ENCODE results near the gene RRAGD. TPM values are rescaled to one million over a fixed set of nuclear protein-coding genes. Genes with fewer than 3 reads are reported as not detected.

The RRAGD gene
- total RNA-seq, 1 donor from 2014 or later = 4.5 TPM

DNA sequence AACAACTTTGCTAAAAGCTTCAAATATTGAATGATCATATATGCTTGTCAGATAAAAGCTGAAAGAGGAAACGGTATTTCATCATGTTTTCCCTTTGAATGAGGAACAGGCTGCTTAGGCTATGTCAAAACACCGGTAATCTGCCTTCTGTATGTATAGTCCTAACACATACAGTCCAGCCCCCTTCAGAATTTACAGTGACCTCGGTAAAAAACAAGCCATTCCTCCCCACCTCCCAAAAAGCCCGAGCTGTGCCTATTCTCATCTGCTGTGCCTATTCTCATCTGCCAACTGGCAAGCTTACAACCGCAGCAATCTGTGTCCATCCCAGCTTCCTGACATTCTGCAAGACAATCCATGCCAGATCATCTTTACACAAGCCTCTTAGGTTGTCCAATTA lies 32.8 kb downstream of the RRAGD start:
- intact Hi-C loops (cut with micrococcal nuclease) = no loop called here

DNA sequence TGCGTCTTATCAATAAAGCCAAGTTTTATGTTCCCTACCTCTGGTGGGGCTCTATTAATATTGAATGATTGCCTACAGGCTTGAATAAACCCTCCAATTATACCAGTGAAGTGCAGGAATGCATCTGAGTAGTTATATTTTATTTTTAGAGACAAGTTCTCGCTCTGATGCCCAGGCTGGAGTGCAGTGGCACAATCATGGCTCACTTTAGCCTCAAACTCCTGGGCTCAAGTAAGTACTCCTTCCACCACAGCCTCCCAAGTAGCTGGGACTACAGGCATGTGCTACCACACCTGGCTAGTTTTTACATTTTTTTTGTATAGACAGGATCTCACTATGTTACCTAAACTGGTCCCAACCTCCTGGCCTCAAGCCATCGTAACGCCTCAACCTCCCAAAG lies 33.4 kb downstream of the RRAGD start:
- intact Hi-C loops (cut with micrococcal nuclease) = no loop called here

DNA sequence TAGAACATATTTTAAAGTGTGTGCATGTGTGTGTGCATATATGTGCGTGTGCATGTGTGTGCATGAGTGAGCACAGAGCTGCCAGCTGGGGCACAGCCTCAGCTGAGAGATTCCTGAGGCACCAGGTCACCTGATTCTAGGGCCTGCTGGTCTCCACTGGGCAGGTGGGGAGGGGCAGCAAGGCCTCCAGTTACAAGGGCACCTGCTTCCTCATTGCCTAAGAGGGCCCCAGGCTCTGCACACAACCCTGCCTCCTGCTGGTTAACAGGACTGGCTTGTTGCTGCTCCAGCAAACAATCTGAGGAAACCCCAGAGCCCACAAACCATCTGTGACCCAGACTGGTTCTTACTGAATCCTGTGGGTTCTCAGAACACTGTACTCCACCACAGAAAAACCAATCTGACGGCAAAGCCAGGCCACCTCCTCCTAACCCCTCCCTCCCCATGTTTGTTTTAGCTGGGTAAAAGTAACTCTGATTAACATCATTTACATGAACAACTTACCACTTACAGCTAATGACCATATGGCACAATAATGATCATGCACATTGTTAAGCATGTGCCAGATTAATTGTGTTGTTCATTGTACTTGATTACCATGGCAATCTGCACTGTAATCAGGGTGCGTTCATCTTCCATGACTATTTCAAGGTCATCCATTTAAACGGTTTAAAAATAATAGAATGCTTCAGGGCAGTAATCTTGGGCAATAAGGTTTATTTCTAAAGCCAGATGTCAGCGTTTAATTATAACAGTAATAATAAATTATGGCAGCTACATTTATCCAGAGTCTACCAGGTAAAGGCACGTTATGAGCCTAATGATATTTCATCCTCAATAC lies 36.4 kb downstream of the RRAGD start:
- intact Hi-C loops (cut with micrococcal nuclease) = loop anchor here (1.0 kb wide), 3 partner anchors 37 to 296 kb away; partner anchors contain the start of genes ANKRD6 and RRAGD

DNA sequence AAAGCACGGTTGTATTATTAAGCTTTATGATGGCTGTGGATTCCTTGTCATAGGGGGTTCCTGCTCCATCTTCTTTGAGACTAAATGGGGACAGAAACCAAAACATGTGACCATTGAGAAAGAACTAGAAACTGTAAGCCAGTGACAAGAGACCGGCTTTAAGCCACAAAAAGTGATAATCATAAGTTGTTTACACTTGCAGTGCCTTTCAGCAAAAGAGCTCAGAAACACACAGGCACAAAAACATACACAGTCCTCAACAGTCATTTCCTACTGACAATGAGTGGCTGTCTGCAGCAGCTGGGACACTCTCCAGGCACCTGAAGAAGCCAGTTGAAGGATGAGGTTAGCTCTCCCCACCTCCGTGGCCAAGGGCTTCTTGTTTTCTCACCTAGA lies 39.6 kb downstream of the RRAGD start:
- intact Hi-C loops (cut with micrococcal nuclease) = loop anchor here (1.0 to 5.0 kb wide), 5 partner anchors 15 to 238 kb away; partner anchors contain the start of gene PM20D2

DNA sequence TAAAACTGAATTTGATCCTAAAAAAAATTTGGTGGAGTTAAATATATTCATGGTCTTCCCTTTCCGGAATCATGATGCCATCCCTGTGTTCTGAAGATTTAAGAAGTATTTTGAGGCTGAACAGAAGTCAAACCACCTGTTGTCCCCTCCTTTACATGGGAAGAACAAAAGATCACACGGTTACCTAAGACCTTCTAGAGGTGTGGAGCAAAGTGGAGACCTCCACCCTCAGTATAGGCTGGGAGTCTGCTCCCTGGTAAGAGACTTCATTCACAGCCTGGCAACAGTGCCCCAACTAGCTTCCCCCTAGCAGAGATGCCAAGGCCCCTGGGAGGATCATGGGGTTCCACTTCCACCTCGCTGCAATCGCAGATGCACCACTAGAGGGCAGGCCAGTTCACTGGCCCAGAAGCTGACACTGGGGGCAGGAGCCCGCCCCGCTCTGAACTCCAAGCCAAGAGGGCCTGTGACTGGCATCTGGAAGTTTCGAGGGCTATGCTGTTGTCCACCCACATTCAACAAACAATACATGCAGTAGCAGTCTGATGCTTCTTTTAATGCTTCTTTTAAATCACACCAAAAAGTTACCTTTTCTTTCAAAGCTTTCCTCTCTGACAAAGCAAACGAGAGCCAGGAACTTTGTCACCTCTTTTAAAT lies 40.1 kb downstream of the RRAGD start:
- intact Hi-C loops (cut with micrococcal nuclease) = loop anchor here (1.0 to 5.0 kb wide), 5 partner anchors 15 to 238 kb away; partner anchors contain the start of gene PM20D2

DNA sequence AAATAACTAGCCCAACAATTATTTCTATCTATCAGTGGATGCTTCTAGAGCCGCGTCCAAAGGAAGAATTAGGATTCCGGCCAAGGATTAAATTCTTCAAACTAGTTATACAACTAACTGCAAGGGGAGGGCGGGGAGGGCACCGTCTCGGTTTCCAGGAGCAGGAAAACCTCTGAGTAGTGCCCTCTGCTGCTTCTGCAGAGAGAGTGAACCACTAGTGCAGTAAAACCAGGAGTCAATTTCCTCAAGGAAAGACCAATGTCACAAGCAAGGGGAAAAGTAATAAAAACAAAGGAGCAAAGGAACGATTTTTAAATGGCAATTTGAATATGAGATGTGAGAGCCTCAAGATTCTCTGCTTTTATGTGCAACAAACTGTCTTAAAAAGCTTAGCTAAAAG lies 43.1 kb downstream of the RRAGD start:
- intact Hi-C loops (cut with micrococcal nuclease) = loop anchor here (1.0 kb wide), 2 partner anchors 241 to 387 kb away; no protein-coding TSS in a partner anchor

DNA sequence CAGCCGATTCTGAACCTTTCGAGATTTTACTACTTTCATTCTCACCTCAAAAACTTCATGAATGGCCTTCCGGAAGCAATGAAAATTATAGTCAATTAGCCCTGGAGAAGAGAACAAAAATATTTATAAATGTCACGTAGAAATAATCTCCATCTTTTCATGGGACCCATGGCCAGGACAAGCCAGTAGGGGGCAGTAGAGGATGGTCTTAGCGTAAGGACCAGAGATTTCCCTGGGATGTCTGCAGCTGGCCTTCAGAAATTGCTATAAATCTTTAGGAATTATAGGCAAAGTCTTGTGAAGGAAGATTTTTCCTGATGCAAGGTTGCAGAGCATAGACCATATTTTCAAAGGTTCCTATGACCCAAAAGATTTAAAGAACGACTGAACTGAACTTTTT lies 44.0 kb downstream of the RRAGD start:
- intact Hi-C loops (cut with micrococcal nuclease) = loop anchor here (1.0 kb wide), 2 partner anchors 242 to 386 kb away; no protein-coding TSS in a partner anchor

DNA sequence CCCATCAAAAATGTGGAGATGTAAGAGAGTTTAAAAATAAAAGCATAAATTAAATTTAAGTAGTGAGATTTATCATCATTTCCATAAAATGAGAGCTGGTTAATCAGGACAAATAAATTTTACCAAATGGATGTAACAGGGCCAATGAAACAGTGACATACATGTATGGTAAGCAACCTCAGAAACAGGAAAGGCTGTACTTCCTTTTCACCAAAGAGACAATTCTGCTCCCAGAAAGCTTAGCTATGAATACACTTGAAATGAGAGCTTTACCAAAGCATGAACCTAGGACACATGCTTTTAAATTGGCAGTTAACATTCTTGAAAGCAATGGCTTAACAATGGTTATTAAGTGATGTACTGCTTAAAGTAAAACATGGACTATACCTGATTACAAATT lies 47.5 kb downstream of the RRAGD start:
- intact Hi-C loops (cut with micrococcal nuclease) = no loop called here

DNA sequence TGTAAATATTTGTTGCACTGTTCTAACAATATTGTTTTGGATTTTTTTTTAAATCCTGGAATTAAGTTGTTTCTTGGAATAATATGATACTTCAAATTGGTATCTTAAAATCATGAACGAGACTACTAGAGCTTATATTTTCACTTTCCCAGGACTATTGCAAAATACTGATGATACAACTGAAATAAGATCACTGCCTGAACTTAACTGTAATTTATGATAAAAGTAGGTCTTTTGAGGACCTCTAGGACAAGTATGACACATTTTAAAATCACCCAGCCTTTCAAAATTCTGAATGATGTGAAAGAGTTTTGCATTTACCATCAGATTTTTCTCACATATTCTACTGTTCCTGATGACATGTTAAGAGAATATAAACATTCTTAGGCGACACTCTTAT lies 50.9 kb downstream of the RRAGD start:
- intact Hi-C loops (cut with micrococcal nuclease) = no loop called here

DNA sequence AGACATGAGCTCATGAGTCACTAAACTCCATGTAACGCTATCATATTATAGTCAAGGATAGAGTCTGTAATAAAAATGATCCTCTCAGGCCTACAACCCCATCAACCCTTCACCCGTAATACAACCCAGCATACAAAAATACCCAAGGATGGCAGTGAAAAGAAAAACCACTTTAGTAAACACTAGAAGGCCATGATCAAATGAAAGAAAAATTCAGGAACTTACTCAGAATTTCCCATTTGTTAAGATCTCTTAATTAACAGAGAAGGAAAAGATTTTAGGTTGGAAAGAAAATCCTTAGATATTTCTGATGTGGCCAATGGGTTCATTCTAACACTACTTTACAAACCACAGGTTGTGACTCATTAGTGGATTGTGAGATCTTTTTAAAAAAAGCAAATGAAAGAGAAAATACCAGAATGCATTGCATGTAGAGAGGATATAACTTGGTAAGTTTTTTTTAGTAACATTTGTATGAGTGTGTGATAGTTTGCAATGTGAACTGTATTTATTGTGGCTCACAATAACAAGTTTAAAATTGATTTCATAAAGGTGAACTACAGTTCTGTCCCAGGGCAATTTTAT lies 51.6 kb downstream of the RRAGD start:
- intact Hi-C loops (cut with micrococcal nuclease) = no loop called here

DNA sequence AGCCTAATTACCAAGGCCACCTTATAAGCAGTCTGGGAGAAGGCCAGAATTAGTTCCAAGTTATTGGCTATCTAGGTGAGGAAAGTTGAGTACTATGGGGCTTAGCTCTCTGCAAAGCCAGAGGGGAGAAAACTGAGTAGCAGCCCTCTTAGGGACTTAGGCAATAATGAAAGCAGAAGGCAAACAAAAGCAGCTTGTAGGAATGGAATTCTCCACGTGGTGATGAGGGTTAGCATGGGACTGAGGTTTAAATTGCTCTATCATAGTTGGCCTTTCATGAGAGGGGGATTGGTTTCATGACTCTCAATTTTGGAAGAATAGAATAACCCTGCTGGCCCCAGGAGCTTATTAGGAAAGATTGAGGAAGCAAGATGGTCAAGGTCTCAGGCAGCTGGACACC lies 52.5 kb downstream of the RRAGD start:
- intact Hi-C loops (cut with micrococcal nuclease) = loop anchor here (10.0 kb wide), 1 partner anchor 465 kb away; the partner anchor contains the start of gene CASP8AP2

DNA sequence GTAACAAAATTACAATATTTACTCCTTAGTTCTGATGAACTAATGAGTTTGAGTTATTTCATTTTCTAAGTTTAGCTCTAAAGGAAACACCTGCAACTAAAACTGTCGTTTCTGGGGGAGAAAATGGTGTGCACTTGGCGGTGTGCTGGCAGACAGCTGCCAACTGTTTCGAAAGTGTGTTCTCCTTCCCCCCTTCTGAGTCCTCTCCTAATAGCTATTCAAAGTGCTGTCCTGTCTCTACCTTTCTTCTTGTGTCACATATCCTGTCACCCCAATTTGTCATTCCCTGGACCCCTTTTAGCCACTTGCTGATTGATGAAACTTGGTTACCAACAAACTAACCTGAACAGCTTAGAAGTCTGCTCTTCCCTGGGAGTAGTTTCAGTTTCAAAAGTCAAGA lies 54.7 kb downstream of the RRAGD start:
- intact Hi-C loops (cut with micrococcal nuclease) = loop anchor here (1.0 to 10.0 kb wide), 2 partner anchors 15 to 467 kb away; partner anchors contain the start of gene CASP8AP2

DNA sequence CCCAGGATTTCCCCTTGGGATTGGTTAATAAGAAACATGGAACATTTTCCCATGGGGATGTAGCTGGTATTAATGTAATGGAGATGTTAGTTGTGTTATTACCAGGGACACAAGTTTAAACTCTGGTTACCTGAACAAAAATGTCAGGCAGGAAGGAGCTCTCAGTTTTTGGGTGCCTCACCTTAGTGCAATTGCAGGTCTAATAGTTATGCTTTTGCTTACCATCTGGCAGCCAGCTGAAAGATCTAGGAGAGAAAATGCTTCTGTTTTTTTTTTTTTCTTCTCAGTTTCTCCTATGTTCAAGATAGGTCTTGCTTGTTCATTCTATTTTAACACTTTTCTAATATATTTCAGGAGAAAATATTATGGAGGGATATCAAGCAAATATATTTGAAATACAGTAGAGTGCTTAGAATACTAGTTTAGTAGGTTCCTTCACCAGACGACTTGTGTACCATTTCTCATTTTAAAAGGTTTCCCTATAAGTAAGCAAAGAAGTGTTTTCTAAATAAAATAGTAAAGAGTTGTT lies 55.4 kb downstream of the RRAGD start:
- intact Hi-C loops (cut with micrococcal nuclease) = loop anchor here (1.0 to 10.0 kb wide), 2 partner anchors 16 to 468 kb away; partner anchors contain the start of gene CASP8AP2

DNA sequence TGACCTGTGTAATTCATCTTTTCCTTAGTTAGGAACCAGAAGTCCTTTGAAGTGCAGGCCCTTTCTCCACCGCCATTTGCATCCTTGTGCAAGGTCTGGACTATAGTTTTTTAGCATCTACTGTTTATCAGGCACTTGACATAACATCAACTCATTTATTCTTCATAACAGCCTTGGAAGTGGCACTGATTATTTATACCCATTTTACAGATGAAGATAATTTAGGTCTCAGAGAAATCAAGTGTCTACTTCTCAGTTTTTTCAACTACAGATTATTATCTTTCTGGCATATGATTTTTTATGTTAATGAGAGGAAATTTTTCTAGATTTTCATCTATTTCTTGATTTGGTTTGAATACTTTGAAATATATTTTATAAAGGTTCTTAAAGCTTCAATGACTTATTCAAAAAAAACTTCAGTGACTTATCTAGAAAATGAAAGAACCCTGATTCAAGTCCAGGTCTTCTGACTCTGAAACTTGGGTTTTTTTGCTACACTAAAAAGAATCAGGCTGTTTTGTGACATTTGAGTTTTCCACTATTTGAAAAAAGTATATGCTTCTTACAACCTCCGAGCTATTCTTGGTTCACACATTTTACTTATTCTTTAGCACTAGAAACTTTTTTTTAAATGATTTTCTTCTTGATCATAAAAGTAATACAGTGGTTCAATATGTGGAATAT lies 56.4 kb downstream of the RRAGD start:
- intact Hi-C loops (cut with micrococcal nuclease) = loop anchor here (10.0 kb wide), 1 partner anchor 469 kb away; the partner anchor contains the start of gene CASP8AP2

DNA sequence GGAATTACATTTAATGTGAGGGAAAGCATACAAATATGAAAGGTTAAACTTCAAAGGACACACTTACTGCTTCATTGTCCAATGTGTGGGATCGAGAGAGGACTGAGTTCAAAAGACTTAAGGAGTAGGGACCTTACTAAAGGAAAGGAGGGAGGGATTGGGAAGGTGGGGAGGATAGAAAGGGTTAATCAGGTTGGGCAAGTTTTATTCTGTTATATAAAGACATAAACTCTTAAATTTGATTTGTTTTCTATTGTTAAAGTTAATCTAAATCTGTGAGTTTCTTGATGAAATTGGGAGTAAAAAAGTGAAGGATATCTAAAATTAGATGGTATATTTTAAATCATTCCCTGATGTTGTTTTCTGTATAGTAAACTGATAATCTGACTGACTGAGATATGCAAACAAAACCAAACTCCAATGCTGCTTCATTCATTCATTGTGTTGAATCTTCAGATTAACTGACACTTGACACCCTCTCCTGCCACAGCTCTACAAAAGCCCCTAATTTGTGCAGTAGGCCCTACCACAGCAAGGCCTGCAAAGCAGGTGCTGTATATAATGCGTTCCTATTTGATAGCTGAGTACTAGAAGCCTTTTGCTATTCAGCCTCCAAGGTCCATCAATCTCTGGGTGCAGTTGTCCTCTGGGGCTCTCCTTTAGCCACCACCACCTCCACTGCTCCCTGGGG lies 58.2 kb downstream of the RRAGD start:
- intact Hi-C loops (cut with micrococcal nuclease) = loop anchor here (5.0 to 10.0 kb wide), 4 partner anchors 72 to 1233 kb away; partner anchors contain the start of genes CASP8AP2, MAP3K7 and PM20D2

DNA sequence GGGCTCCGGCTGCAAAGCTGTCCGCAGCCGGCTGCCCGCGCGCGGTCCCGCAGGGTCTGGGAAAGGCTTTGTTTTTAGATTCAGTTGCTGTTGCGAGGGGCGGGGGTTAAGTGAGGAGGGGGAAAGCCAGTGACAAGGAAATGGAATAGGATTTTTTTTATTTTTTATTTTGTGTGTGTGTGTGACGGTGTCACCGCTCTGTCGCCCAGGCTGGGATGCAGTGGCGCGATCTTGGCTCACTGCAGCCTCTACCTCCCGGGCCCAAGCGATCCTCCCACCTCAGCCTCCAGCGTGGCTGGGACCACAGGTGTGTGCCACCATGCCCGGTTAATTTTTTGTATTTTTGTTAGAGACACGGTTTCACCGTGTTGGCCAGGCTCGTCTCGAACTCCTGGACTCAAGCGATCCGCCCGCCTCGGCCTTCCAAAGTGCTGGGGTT lies 58.9 kb downstream of the RRAGD start:
- intact Hi-C loops (cut with micrococcal nuclease) = loop anchor here (5.0 to 10.0 kb wide), 4 partner anchors 71 to 1234 kb away; partner anchors contain the start of genes CASP8AP2, MAP3K7 and PM20D2

DNA sequence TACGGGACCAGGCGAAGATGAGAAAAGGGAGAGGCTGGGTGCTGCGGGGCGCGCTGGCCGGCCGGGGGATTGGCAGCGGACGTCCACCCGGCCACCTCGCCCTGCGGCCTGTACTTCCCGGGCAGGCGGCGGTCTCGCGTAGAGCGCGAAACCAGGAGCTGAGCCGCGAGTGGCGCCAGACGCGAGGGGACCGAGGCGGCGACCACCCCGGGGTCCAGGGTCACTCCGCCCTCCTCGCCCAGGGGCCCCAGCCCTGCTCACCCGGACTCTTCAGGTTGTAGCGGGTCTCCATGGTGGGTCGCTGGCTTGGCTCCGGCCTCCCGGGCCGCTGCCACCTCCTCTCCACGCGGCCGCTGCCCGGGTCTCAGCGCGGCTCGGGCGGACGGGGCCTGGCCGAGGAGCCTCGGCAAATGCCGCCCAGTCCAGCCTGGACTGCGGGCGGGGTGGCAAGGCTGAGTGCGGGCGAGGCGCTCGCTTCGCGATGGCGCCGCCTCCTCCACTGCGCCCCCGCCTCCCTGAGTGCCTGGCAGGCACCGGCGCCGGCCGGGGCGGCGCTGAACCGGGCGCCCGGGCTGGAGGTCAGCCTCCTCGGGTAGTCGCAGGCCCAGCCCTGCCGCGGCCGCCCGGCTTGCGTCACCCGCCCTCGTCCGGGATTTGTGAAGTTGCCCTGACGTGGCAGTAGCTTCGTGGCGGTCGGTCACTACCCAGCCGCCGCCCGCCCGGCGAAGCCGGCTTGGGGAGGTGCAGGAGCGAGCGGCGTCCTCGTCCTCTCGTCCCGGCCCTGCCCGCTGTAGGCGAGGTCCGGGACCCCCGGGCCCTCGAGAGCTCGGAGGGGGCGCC lies 59.6 kb downstream of the RRAGD start, which contains the start of gene UBE2J1:
UBE2J1 (minus strand) TSS at position 445 of the 840 bp plus-strand sequence; CDS start at position 292, 153 bp downstream.
- intact Hi-C loops (cut with micrococcal nuclease) = loop anchor here (1.0 to 10.0 kb wide), 6 partner anchors 70 to 1235 kb away; partner anchors contain the start of genes CASP8AP2, MAP3K7, PM20D2 and RNGTT

DNA sequence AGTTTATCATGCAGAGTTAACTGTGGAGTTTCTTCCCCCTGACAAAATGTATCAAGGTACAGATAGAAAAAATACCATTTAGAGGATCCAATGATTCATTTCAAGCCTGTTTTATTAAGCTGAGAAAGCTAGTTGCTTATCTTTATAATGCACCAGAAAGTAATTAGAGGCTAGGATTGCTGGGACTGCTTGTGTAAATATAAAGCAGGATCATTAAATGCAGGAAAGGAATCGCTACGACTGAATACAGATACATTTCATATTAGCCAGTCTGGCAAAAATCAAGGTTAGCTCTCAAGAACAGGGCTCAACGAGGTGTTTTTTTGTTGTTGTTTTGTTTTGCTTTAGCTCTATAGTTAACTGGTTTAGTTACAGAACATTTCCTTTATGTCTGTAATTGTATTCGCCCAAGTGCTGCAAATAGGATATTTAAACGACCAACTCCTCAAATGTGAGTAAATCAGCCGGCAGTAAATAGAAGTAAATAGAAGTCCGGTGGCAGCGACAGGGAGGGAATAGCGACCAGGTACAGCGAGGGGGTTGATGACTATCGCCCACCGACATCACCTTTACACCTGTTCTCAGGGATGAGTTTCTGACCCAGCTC lies 60.3 kb downstream of the RRAGD start:
- intact Hi-C loops (cut with micrococcal nuclease) = loop anchor here (1.0 to 10.0 kb wide), 6 partner anchors 69 to 1236 kb away; partner anchors contain the start of genes CASP8AP2, MAP3K7, PM20D2 and RNGTT

Data from T-helper 2 cell treated with Interferon-gamma antibody and Interleukin-4, amounts not matched to agents 100 ng/mL and 5 ng/mL, for 36 hours (primary cell).